ENCODE data around the gene POLN.
A peak's percentile ranks its signal among the peaks of the same experiment; 100 is the strongest.

POLN gene

GRCh38 chr4:2241410-2242353 lies at the start of gene POLN, which contains the start of gene HAUS3:
POLN (minus strand) TSS chr4:2242121; CDS start chr4:2229231, 12,890 bp downstream.
HAUS3 (minus strand) TSS chr4:2242121; CDS start chr4:2240946, 1,175 bp downstream.
- peak; percentile 95 for DNase-seq (ENCODE audit: low read depth)

- peak; percentile 22 for DNase-seq (ENCODE audit: low read depth)
Measured at GRCh38 chr4:2290974-2291704, 49.2 kb upstream of the POLN start.

GRCh38 chr4:2290488-2290887 lies 48.6 kb upstream of the POLN start:
- DNase-seq (ENCODE audit: low read depth) = no peak

- DNase-seq (ENCODE audit: low read depth) = no peak
Measured at GRCh38 chr4:2289955-2290333, 48.0 kb upstream of the POLN start.

- no peak for DNase-seq (ENCODE audit: low read depth)
Measured at GRCh38 chr4:2289311-2289954, 47.5 kb upstream of the POLN start.

GRCh38 chr4:2288051-2288541 lies 46.2 kb upstream of the POLN start:
- no peak for DNase-seq (ENCODE audit: low read depth)

- no peak for DNase-seq (ENCODE audit: low read depth)
Measured at GRCh38 chr4:2287594-2287915, 45.6 kb upstream of the POLN start.

- DNase-seq (ENCODE audit: low read depth) = no peak
Measured at GRCh38 chr4:2286904-2287593, 45.1 kb upstream of the POLN start.

- no peak for DNase-seq (ENCODE audit: low read depth)
Measured at GRCh38 chr4:2285613-2286381, 43.9 kb upstream of the POLN start.

- no peak for DNase-seq (ENCODE audit: low read depth)
Measured at GRCh38 chr4:2284934-2285612, 43.2 kb upstream of the POLN start.

- no peak for DNase-seq (ENCODE audit: low read depth)
Measured at GRCh38 chr4:2284161-2284933, 42.4 kb upstream of the POLN start.

GRCh38 chr4:2283199-2283711 lies 41.3 kb upstream of the POLN start:
- no peak for DNase-seq (ENCODE audit: low read depth)

GRCh38 chr4:2281575-2282343 lies 39.8 kb upstream of the POLN start:
- no peak for DNase-seq (ENCODE audit: low read depth)

GRCh38 chr4:2280531-2281300 lies 38.8 kb upstream of the POLN start:
- no peak for DNase-seq (ENCODE audit: low read depth)

GRCh38 chr4:2277956-2278355 lies 36.0 kb upstream of the POLN start:
- no peak for DNase-seq (ENCODE audit: low read depth)

GRCh38 chr4:2276581-2277325 lies 34.8 kb upstream of the POLN start:
- DNase-seq (ENCODE audit: low read depth) = no peak

- DNase-seq (ENCODE audit: low read depth) = no peak
Measured at GRCh38 chr4:2275546-2276251, 33.8 kb upstream of the POLN start.

Measured in stimulated activated CD8-positive, alpha-beta memory T cell treated with anti-CD3 and anti-CD28 coated beads, Interleukin-15, amount 100 ng/mL, for 24 hours (primary cell).